GM12891 (cell line): ENCODE results near the gene ABLIM2.

Source experiments
- DNase-seq: peaks from one replicate; pipeline ENCODE4 v3.0.0; 2011; ENCODE audit warnings: low spot score; ENCODE audit not compliant: insufficient read length
- FAIRE-seq: peaks from 2 replicates; lab custom pipeline; 2011; peaks lifted over from hg19 to GRCh38; lab: Jason Lieb, UNC
- PAX5 ChIP-seq: IDR thresholded peaks from 2 replicates; pipeline ENCODE4 v1.6.1; 2011; ENCODE audit warnings: low read length, moderate library complexity, mild to moderate bottlenecking; ENCODE audit not compliant: insufficient read depth, severe bottlenecking
- POLR2A ChIP-seq: IDR thresholded peaks from 2 replicates; pipeline ENCODE4 v1.6.1; 2011; ENCODE audit warnings: low read depth, low read length, control low read depth
- POLR2AphosphoS5 ChIP-seq: IDR thresholded peaks from 2 replicates; pipeline ENCODE4 v1.6.1; 2011; ENCODE audit warnings: low read depth, low read length, control low read depth
- POU2F2 ChIP-seq: IDR thresholded peaks from 2 replicates; pipeline ENCODE4 v1.6.1; 2011; ENCODE audit warnings: low read depth, mild to moderate bottlenecking, control low read depth, low read length, moderate library complexity
- SPI1 ChIP-seq: IDR thresholded peaks from 2 replicates; pipeline ENCODE4 v1.6.1; 2011; ENCODE audit warnings: low read depth, low read length, control low read depth
- TAF1 ChIP-seq: IDR thresholded peaks from 2 replicates; pipeline ENCODE4 v1.6.1; 2011; ENCODE audit warnings: low read depth, low read length, control low read depth

The ABLIM2 gene

DNA sequence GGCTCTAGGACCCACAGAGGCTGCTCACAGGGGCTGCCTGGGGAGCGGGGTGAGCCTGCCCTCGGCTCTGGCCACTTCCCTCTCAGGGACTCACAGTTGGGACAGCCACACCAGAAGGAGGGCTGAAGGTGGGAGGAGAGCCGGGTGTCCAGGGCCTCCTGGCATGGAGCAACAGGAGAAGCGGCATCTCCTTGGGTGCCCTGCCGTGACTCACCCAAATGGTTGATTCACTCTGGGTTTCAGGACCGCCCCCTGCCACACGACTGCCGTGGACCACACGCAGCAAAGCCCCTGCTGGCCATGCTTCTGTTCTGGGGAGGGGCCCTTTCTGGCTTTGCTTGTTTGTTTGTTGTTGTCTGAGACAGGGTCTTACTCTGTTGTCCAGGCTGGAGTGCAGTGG, 132.9 kb downstream of the ABLIM2 start:
- FAIRE-seq (no peak), DNase-seq (no peak)
- no peak for TF ChIP-seq POLR2A
- no peak for TF ChIP-seq POLR2AphosphoS5
- no peak for TF ChIP-seq SPI1
- TF ChIP-seq POU2F2: no peak
- TF ChIP-seq TAF1: no peak
- no peak for TF ChIP-seq PAX5

GRCh38 chr4:8024073-8024786, 134.4 kb downstream of the ABLIM2 start:
- DNase-seq (no peak), FAIRE-seq (no peak)
- TF ChIP-seq SPI1 (no peak), POU2F2 (no peak), POLR2AphosphoS5 (no peak), PAX5 (no peak), POLR2A (no peak), TAF1 (no peak)

DNA sequence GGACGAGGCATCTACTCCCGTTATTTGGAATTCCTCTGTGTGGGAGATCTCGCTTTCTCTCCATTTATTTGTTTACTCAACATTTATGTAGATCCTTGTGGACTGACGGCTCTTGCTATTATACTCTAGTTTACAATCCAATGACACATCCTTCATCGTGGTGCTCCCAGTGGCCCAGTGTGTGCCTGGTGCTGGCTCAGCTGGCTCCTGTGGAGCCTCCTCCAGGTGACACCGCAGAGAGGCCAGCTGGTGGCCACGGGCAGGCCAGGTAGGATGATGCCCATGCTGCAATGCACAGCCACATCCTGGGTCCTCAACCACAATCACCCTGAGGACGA, 134.9 kb downstream of the ABLIM2 start:
- TF ChIP-seq POLR2AphosphoS5: no peak
- no peak for TF ChIP-seq POU2F2
- TF ChIP-seq PAX5: no peak
- no peak for TF ChIP-seq TAF1
- TF ChIP-seq POLR2A: no peak
- TF ChIP-seq SPI1: no peak
- no peak for DNase-seq
- no peak for FAIRE-seq

GRCh38 chr4:8022767-8023695, 135.6 kb downstream of the ABLIM2 start:
- FAIRE-seq: no peak
- DNase-seq: no peak
- no peak for TF ChIP-seq SPI1
- TF ChIP-seq POU2F2: no peak
- TF ChIP-seq POLR2A: no peak

DNA sequence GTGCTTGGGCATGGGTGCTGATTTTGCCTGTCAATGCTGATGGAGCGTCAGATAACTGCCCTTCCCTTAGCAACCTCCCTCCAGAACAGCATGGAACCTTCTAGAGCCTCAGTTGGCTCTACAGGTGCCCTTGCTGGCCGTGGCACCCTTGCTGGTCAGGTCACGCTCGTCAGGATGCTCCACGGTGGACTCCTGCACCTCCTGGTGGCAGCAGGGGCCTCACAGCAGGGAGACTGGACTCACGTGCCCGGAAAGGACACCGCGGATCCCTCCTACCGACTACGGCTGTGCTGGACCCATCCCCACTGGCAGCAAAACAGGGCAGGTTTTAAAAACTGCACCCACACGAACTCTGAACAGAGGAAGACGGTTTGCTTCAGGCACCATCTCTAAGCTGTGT, 136.8 kb downstream of the ABLIM2 start:
- no peak for TF ChIP-seq POU2F2
- TF ChIP-seq POLR2A: no peak
- TF ChIP-seq TAF1: no peak
- TF ChIP-seq SPI1: no peak
- no peak for TF ChIP-seq POLR2AphosphoS5
- TF ChIP-seq PAX5: no peak
- DNase-seq (no peak), FAIRE-seq (no peak)

DNA sequence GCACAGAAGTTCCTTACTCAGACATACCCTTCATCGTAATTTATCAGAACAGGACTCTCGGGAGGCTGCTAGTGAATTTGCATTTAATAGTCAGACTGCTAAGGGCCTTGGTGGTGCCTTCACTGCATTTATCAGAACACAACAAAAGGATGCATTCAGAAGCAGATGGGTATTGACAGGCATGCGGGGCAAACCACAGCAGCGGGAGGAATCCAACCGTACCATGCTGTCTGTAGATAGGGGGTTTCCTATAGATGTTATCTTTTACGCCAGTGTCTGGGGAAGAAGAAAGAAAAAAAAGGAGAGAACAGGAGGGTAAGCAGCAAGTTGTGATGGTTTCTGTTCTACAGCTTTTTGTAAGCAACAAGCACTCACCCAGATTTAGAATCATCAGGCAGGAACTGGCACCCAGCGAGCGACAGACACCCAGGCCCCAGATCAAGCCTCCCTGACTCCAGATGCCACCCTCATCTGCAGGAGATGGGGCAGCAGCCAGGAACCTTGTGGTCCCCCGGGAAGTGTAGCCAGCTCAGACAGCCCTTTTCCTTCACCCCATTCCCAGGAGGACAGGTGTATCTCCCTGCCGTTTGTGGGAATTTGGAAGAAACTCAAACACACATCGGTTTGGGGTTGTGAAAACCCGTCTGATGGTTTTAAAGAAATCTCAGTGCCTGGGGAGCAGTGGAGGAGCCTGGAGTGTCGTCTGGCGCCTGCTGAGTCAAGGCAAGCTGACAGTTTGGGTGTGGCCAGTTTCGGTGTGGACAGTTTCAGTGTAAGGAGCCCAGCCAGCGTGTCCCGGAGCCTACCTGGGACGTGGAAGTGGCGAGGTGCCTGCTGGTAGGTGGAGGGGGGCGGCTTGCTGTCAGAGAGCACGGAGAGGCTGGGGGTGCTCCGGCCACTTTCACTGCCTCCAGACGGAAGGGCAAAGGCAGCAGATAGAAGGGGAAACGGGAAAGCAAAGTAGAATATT, 138.9 kb downstream of the ABLIM2 start:
- DNase-seq (no peak), FAIRE-seq (no peak)
- TF ChIP-seq TAF1: no peak
- no peak for TF ChIP-seq PAX5

DNA sequence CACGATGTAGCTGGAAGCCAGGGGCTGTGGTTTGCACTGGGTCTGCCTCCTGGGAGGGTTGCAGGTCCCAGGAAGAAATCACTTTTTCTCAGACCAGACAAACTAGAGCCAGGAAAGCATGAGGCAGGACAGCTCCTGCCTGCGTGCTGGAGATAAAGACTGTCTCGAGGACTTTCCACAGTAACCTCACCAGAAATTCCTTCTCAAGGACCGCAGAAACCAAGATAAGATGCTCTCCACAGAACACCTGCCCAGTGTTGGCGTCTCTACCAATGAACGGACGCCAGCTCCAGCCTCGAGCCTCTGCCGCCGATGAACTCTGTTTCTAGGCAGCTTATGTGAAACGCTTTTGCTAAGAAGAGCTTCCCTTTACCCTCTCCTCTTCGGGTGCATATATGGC, 142.1 kb downstream of the ABLIM2 start:
- TF ChIP-seq POLR2A (no peak), PAX5 (no peak), POLR2AphosphoS5 (no peak), POU2F2 (no peak), SPI1 (no peak), TAF1 (no peak)
- FAIRE-seq (no peak), DNase-seq (no peak)

- DNase-seq (no peak), FAIRE-seq (no peak)
- TF ChIP-seq POU2F2 (no peak), TAF1 (no peak), POLR2A (no peak), SPI1 (no peak), PAX5 (no peak), POLR2AphosphoS5 (no peak)
These were observed 143.1 kb downstream of the ABLIM2 start for GRCh38 chr4:8015512-8015911.
